Activated CD8-positive, alpha-beta memory T cell treated with anti-CD3 and anti-CD28 coated beads, Interleukin-2, amount 50 U/mL, for 4 hours (primary cell): Measurements from ENCODE around the gene IFITM2.
"Not testable (repeated sequence)": the region's sequence is repeated elsewhere in the genome, so short reads cannot be mapped to it uniquely, and the experiment has no call there.

Experiments used
- DNase-seq: peaks from one replicate; pipeline ENCODE4 v3.0.0-alpha.2; 2020

The IFITM2 gene

DNA sequence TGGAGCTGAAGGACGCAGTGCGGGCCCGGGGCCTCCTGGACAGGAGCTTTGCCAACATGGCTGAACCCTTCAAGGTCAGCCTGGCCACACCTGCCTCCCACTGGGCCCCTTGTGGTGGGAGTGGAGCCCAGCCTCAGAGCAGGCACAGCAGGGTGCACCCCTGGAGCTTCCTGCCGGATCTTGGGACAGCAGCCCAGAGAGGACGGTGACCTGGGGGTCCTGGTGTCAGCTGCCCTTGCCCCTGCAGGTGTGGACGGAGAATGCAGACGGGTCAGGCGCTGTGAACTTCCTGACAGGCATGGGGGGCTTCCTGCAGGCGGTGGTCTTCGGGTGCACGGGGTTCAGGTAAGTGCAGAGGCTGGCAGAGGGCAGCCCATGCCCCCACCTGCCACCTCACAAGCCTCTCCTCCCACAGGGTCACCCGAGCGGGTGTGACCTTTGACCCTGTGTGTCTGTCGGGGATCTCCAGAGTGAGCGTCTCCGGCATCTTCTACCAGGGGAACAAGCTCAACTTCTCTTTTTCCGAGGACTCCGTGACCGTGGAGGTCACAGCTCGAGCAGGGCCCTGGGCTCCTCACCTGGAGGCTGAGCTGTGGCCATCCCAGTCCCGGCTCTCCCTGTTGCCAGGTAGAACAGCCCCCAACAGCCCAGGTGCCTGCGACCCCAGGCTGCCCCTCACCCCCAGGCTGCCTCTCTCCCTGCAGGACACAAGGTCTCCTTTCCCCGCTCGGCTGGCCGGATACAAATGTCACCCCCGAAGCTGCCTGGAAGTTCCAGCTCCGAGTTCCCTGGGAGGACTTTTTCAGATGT is 13.6 kb upstream of the IFITM2 start:
- DNase-seq, result peak; percentile 12

GRCh38 chr11:294780-295179 is 12.8 kb upstream of the IFITM2 start:
- peak; percentile 14 for DNase-seq

DNA sequence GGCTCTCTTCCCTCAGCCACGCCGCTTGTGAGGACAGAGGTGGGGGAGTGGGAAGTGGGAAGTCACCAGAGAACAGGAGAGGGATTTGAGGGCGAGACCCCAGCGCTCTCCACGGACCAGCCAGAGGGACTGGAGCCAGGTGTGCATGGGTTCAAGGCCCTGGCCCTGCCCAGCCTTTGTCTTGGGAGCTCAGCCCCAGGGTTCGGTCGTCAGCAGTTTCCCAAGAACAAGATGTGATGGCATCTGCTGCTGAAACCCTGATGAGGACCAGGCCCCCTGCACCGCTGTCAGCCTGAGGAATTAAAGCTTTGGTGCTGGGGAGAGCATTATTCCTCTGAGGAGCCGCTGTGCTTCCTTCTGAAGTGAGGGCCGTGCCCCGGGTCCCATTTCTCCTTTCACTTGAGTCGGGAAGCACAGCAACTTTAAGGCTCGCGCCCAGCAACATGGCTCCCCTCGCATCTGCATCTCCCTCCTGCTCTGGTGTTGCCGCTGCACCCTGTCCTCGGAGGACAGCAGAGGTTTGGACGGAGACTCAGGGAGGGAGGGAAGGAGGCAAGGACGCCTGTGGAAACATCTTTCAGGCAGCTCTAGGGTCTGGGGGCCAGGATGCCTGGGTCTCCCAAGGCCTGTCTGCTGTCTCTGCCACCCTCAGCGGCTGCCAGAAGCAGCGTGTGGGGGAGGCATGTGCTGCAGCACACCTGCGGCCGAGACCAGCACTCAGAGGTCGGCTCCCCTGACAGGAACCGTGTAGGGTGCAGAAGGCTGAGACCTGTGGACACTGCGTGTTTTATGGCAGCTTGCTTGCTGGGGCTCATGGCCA is 12.1 kb upstream of the IFITM2 start:
- peak; percentile 14 for DNase-seq

DNA sequence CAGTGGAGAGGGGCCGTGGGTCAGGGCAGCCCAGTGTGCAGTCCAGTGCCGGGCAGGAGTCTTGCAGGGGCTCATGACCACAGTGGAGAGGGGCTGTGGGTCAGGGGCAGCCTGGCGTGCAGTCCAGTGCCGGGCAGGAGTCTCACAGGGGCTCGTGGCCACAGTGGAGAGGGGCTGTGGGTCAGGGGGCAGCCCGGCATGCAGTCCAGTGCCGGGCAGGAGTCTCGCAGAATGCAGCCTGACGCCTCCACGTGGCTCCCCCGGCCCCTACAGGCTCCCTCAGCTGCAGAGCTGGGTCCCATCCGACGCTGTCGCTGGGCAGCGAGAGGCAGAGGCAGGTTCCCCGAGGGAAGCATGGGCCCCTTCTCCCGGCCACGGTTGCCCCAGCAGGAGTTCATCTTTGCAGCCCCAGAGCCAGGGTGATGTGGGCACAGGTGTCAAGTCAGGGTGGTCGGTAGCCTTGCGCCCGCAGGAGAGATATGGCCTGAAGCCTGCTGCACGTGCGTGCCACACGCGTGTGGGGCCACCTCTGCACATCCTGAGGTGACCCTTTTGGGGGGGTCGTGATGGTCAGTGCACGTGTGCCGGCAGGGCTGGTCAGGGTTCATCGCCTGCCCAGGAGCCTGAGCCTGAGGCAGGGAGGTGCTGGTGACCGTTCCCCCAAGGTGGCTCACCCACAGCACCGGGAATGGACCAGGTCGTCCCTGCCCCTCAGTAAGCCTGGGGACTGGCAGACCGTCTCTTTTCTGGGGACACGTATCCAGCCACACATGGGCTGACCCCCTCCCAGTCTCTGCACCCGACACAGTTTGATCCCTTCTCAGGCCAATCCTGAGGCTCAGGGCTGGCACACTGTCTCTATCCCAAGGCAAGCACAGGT is 11.2 kb upstream of the IFITM2 start:
- DNase-seq, result peak; percentile 15

DNA sequence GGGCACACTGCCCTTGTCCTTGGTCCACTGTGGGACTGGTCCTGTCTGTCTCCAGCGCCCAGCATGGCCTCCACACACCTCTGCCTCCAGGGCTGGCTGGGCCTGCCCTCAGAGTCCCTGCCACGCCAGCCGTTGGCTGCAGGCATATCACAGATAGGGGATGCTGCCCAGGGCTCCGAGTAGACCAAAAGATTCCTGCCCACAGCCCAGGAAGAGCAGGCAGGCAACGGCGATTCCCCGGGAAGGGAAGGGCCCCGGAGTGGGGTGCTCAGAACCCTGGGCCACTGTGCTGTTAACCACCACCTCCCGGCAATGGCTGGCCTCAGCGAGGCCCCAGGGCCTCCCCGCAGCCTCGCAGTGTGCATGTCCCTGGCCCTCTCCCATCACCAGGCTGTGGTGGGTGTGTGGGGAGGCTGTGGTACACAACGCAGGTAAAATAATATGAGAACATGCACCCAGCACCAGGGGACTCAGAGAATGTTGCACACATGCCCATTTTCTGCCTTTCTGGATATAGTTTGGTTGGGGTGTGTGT is 10.5 kb upstream of the IFITM2 start:
- peak; percentile 16 for DNase-seq

DNA sequence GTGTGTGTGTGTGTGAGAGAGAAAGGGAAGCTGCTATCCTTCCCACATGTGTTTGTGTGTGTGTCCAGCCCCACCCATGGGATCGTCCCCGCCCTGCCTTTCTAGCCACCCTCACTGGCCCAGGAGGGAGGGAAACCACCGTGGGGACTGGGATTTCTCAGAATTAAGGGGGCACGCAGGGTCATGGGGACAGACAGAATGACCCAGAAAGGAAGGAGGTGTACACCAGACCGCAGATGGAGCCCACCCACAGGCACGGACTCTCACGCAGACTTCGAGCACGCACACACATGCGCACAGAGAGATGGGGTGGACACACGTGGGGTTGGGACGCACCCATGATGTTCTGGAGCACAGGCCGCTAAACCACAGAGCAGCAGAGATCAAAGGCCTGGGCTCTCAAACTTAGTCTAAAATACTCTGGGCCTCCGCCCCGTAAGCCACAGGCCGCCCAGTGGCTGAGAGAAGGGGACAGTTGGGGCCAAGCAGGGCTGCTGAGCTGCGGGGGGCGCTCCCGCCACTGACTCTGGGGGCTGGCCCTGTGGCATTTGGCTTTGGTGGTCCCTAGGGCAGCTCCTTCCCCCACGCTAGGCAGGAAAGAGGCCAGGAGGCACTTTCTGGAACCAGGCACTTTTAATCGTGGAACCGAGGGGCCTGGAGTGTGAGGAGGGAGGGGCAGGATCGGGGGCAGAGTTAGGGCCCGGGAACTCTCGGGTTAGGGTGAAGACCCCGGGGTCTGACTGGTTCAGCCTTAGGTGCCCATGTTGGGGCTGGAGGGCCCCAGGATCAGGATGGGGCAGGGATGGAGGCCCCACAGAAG is 9.8 kb upstream of the IFITM2 start:
- peak; percentile 25 for DNase-seq

GRCh38 chr11:298406-299065 is 9.1 kb upstream of the IFITM2 start:
- DNase-seq, result peak; percentile 19

GRCh38 chr11:299081-299891 is 8.3 kb upstream of the IFITM2 start, which contains the start of gene IFITM5:
IFITM5 (minus strand) TSS chr11:299526; CDS start chr11:299490, 36 bp downstream.
- no peak for DNase-seq

- DNase-seq, result no peak
Observed at GRCh38 chr11:299951-300735, 7.5 kb upstream of the IFITM2 start.

DNA sequence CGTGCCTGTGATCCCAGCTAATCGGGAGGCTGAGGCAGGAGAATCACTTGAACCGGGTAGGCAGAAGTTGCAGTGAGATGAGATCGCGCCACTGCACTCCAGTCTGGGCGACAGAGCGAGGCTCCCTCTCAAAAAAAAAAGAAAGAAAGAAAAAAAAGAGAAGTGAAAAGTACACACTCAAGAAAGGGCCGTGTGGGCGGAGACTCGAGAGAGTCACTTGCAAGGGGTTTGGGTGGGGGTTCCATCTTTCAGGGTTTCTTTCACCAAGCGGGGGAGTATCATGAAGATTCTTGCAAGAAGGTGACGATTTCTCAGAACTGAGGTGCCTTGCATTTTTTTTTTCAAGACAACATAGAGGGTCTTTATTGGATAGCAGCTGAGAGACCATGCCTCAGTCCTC is 4.3 kb upstream of the IFITM2 start:
- DNase-seq, result peak; percentile 32

DNA sequence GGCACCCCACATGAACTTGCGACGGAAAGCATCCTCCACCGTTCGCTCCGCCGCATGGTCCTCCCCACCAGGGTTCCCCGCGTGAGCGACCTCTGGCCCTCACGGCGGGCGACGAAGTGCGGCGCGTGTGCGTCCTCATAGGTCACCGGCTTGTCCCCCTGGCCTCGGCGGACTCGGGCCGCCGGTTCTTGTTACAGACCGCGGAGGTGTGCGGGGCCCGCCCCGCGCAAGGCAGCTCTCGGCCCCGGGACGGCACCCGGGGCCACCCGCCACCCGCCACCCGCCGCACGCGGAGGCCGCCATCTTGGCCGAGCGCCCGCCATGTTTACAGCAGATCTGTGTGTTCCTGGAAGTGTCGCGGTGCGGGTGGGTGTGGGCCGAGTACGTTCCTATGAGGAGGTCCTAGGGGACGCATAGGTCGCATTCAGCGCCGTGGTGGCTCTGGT is 3.5 kb upstream of the IFITM2 start:
- DNase-seq, result peak; percentile 15

DNA sequence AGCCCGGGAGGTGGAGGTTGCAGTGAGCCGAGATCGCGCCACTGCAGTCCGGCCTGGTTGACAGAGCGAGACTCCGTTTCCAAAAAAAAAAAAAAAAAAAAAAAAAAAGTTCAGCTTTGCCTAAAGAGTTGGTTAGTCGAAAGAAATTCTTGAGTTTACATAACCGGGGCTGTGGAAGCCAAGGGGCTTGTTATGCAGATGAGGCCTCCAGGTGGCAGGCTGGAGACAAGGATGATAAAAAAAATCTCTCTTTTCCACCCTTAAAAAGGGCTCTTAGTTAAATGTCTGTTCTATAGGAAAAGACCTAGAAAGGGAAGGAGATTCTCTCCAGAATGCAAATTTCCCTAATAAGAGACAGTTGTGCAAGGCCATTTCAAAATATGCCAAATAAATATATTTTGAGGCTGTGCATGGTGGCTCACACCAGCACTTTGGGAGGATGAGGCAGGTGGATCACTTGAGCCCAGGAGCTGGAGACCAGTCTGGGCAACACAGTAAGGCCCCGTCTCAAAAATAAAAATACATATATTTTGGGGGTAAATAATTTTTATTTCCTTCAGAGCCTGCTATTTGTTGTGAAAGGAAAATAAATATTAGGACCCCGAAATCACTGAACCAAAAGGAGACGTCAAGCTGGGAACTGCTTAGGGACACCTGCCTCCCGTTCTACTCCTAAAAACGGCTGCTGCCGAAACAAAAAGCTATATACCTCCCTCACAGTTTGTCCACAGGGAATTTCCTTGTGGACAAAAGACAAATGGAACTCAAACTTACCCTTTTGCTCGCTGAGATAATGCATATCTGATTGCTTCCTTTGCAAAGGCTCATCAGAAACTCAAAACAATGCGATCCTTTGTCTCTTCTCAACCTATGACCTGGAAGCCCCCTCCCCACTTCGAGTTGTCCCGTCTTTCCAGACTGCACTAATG is 2.4 kb upstream of the IFITM2 start:
- peak; percentile 67 for DNase-seq

GRCh38 chr11:305844-306211 is 1.8 kb upstream of the IFITM2 start:
- no peak for DNase-seq

DNA sequence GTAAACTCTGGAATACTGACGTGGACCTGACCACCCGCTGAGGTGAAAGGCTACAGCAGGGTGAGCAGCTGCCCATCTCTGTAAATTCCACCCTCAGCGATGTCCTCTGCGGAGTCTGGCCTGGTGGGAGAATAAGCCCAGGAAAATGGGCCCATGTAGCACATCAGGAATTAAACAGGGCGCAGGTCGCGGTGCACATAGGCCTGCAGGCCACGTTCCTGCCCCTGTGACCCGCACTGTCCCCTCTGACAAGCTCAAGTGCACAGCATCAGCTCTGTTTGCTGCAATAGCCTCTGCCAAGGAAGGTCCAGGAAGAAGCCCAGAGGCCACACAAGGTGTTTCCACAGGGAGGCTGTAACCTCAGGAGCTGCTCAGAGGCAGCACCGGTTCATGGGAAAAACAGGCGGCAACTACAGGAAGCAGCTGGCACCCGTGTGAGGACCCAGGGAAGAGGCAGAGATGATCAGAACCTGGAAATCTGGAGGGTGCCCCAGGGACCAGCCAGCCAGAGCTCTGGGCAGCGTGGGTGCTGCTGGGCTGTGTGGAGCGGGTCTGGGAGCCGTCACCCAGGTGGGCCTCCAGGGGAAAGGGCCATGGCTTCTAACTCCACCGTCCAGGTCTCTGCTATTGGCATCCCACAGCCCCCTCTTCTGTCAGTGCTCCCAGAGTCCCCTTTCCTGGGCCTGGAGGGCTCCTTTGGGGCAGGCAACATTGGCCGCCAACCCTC is 808 bp upstream of the IFITM2 start:
- DNase-seq, result peak; percentile 13

DNA sequence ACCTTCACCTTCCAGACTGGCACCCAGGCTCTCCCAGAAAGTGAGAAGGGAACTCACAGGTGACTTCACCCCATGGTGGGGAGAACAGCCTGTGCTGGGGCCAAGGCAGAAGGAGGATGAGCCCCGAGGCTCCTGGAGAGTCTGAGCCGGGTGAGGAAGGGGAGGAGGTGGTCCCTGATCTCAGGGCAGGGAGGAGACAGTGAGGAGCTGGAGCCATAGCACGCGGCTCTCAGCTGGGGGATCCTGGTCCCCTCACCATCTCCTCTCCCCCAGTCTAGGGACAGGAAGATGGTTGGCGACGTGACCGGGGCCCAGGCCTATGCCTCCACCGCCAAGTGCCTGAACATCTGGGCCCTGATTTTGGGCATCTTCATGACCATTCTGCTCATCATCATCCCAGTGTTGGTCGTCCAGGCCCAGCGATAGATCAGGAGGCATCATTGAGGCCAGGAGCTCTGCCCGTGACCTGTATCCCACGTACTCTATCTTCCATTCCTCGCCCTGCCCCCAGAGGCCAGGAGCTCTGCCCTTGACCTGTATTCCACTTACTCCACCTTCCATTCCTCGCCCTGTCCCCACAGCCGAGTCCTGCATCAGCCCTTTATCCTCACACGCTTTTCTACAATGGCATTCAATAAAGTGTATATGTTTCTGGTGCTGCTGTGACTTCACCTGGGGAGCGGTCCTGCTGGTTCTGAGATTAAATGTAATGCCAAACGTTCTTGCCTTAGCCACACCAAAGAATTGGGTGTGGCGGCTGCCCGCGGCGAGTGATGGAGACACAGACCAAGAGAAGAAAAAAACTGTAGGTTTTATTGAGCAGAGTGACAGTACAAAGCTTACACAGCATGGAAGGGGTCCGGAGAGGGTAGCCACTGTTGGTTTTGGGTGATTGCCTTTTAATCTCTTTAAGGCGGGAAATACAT is 1.4 kb downstream of the IFITM2 start:
- DNase-seq, result not testable (repeated sequence)

- DNase-seq, result peak; percentile 15
Observed at GRCh38 chr11:309979-310572, 2.5 kb downstream of the IFITM2 start.
